Measurements from ENCODE around the gene PTGIR.

Gene PTGIR

GRCh38 chr19:46598372-46598917 is 26.4 kb downstream of the PTGIR start:
- no peak for DNase-seq

- DNase-seq, result no peak
These were observed 28.9 kb downstream of the PTGIR start for GRCh38 chr19:46596008-46596407.

GRCh38 chr19:46591870-46592269 is 33.0 kb downstream of the PTGIR start:
- DNase-seq, result no peak

GRCh38 chr19:46591254-46591653 is 33.6 kb downstream of the PTGIR start:
- DNase-seq, result no peak

- no peak for DNase-seq
These were observed 37.0 kb downstream of the PTGIR start for GRCh38 chr19:46587861-46588260.

- DNase-seq, result no peak
These were observed 38.6 kb downstream of the PTGIR start for GRCh38 chr19:46586294-46586693.

GRCh38 chr19:46585539-46585938 is 39.4 kb downstream of the PTGIR start:
- DNase-seq, result no peak

- no peak for DNase-seq
These were observed 44.6 kb downstream of the PTGIR start for GRCh38 chr19:46580247-46580646.

GRCh38 chr19:46579361-46579879 is 45.5 kb downstream of the PTGIR start:
- DNase-seq, result no peak

- no peak for DNase-seq
These were observed 46.4 kb downstream of the PTGIR start for GRCh38 chr19:46578450-46578849.

- DNase-seq, result no peak
These were observed 50.4 kb downstream of the PTGIR start for GRCh38 chr19:46574533-46574932.

GRCh38 chr19:46573679-46574498 is 51.0 kb downstream of the PTGIR start:
- DNase-seq, result no peak

- DNase-seq, result no peak
These were observed 53.4 kb downstream of the PTGIR start for GRCh38 chr19:46571495-46571894.
